NCI-H2081 treated with DMSO at 0.1 percent for 48 hours (cell line): ENCODE data around the gene ATP9A.

Source experiments
- DNase-seq: peaks from one replicate; lab custom pipeline; 2025; lab: John Stamatoyannopoulos, UW

Gene ATP9A

GRCh38 chr20:51597389-51598231 is 170.6 kb downstream of the ATP9A start:
- no peak for DNase-seq

- DNase-seq = no peak
Measured at GRCh38 chr20:51596668-51597388, 171.4 kb downstream of the ATP9A start.

- DNase-seq = no peak
Measured at GRCh38 chr20:51595744-51596143, 172.4 kb downstream of the ATP9A start.

- DNase-seq = peak; percentile 38
Measured at GRCh38 chr20:51595058-51595532, 173.1 kb downstream of the ATP9A start.

GRCh38 chr20:51594236-51595057 is 173.7 kb downstream of the ATP9A start:
- no peak for DNase-seq

DNA sequence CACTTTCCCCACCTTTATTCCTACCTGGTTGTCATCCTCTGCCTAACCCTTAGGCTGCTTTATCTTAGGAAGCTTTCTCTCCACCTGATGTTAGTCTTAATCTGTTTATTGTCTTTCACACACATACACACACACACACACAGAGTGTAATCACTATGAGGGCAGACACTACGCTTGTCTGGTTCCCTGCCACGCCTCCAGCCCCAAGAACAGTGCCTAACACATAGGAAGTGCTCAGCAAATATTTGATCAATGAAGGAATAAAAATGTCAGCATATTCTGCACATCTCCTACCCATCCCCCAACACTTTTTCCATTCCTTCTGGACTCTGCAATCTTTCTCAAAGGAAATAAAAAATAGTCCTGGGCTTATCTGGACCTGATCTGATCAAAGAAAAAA is 174.6 kb downstream of the ATP9A start:
- DNase-seq = no peak

- DNase-seq = no peak
Measured at GRCh38 chr20:51592564-51592963, 175.6 kb downstream of the ATP9A start.

GRCh38 chr20:51591871-51592270 is 176.3 kb downstream of the ATP9A start:
- DNase-seq = no peak

GRCh38 chr20:51588762-51589161 is 179.4 kb downstream of the ATP9A start:
- DNase-seq = no peak

- no peak for DNase-seq
Measured at GRCh38 chr20:51587145-51587544, 181.0 kb downstream of the ATP9A start.

GRCh38 chr20:51586005-51586440 is 182.2 kb downstream of the ATP9A start:
- DNase-seq = no peak

GRCh38 chr20:51585148-51585547 is 183.0 kb downstream of the ATP9A start:
- DNase-seq = no peak

DNA sequence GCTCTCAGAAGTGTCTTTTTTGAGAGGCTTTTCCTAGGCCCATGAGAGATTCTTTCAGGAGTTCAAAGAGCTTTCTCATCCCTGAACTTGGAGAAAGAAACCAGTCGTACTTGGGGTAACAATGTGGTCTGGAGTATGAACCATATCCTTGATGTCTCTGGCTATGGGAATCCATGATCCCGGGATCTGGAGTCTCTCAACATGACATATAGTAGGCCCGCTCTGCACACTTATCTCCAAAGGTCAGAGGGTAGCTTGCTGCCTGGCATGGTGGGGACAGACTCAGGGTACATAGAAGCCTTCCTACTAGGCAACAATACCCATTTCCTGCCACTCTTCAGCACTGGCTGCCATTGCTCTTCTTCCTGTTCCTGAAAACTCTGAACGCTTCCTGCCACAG is 183.5 kb downstream of the ATP9A start:
- no peak for DNase-seq

DNA sequence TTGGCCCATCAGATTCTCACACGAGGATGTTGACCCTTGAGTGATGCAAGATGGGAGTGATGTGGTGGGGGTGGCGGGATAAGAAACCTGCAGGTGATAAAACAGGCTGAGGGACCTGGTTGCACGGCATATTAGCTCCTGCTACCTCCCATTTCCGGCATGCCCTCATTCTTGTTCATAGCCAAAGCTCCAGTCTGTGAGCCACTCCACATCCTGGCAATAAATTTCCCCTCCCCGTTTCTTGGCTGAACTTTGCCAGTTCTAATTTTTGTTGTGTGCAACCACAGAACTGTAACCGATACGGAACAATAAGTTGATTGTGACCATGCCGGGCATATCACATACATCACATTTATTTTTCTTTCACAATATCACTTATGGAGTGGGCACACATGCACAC is 184.1 kb downstream of the ATP9A start:
- no peak for DNase-seq

DNA sequence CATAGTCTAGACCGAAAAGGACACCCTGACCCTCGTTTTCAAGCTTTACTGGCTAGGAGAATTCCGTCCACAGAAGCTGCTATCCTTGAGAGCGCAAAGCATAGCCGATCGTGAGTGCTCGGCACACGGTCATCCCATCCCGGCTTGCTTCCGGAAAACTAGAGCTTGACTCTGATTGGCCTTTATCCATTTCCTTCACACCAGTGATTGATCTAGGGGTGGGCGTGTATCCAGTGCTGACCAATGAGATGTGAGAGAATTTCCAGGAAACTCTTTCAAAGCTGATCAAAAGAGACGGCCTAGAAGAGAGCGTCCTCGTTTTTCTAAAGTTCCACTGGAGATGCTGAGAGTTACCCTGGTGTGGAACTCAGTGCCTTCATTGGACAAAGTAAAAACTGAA is 184.7 kb downstream of the ATP9A start:
- peak; percentile 72 for DNase-seq

DNA sequence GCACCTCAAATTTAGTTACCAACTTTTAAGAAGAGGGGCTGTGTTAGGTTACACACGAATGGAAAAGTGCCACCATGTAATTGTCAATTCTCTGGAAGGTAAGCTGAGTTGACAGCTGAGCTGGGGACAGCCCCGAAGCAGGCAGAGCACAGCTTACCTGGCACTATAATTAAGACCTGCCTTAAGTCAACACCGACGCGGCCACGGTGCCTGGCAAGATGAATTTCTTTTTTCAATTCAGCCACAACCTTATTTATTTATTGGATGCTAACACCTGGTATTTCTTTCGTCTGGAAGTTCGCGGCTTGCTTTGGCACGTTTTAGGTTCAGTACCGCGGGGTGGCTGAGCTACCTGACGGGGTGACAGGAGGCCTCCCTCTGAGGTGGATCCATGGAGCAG is 185.1 kb downstream of the ATP9A start:
- DNase-seq = peak; percentile 52

GRCh38 chr20:51581571-51581970 is 186.6 kb downstream of the ATP9A start:
- DNase-seq = no peak

DNA sequence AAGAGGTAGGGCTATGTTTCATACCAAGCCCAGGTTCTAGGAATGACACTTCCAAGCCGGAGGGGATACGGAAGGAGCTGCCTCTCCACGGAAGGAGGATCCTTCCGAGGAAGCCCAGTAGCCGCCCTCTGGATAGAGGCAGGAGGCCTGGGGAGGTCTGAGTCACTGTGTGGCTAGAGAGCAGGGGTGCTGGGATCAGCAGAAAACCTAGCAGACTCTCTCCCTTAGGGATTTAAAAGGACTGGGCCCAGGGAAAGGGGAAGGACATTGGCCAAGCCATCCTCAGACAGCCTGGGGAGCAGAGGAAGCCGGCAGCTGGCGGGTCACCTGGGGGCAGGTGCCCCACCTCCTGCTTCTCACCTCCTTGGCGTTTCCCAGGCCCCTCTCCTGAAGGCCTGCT is 189.1 kb downstream of the ATP9A start:
- no peak for DNase-seq

DNA sequence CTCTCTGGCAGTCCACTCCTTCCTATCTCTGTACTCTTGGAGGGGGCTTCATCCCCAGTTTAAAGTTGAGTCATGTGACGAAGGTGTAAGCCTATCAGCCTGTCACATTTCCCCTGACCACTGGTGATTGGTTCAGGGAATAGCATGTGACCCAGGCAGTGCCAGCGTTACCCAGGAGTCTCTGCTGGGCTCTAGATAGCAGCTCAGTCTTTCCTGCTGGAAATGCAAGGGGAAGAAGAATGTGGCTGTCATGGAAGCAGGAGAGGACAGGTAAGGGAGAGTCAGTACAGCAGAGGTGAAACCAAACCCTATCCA is 190.1 kb downstream of the ATP9A start:
- no peak for DNase-seq

GRCh38 chr20:51577432-51578144 is 190.6 kb downstream of the ATP9A start:
- DNase-seq = no peak

DNA sequence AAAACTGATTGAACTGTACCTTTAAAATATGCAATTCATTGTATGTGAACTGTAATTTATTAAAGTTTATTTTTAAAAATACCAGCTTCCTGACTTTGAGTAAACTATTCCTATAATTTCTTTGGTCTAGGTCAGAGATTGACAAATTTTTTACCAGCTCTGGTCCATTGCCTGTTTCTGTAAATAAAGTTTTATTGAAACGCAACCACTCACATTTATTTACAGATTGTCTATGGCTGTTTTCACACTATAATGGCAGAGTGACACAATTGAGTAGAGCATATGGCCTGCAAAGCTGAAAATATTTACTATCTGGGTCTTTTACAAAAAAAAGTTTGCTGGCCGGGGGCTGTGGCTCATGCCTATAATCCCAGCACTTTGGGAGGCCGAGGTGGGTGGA is 192.7 kb downstream of the ATP9A start:
- no peak for DNase-seq
